GM23248 (cell line): ENCODE data around the gene MTUS2.

Source experiments
- EZH2 ChIP-seq: fragments of 200-600 bp; sonication (generic); IDR thresholded peaks from 2 replicates; pipeline ENCODE4 v1.6.1; 2018; ENCODE audit warnings: antibody characterized with exemption, mild to moderate bottlenecking; ENCODE audit not compliant: insufficient read depth, poor library complexity, severe bottlenecking
- EZH2phosphoT487 ChIP-seq: fragments of 200-600 bp; sonication (generic); IDR thresholded peaks from 2 replicates; pipeline ENCODE4 v1.6.1; 2018; ENCODE audit warnings: antibody characterized with exemption, moderate library complexity, mild to moderate bottlenecking, low read depth; ENCODE audit not compliant: insufficient read depth

DNA sequence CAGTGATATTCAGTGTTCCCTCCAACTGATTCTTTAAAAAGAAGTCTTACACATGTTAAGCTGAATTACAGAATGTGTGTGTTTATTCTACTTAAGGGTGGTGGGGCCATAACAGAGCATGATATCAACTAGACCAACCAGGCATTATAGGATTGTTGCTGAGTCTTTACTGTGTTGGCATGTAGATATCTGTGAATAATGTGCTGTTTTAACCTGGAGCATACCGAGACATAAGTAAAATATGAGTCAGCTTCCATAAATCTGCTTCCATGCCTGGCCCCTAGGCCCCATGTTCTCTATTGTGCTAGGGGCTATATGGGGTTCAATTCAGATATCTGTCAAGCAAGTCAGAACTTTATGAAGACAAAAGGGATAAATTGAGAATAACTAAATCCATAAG is 295.7 kb downstream of the MTUS2 start:
- TF ChIP-seq EZH2 (no peak), EZH2phosphoT487 (no peak)
